HT-29 (cell line): ENCODE data around the gene TREH. TPM values are rescaled to one million over a fixed set of nuclear protein-coding genes. Genes with fewer than 3 reads are reported as not detected.

Experiments
- DNase-seq: peaks from one replicate; pipeline ENCODE4 v3.0.0-alpha.2; 2015; ENCODE audit warnings: low spot score
- total RNA-seq: library from RNA; depleted of rRNA; stranded (reverse); fragments of >200 nt; shearing (Covaris generic); gene quantifications from 2 replicates; pipeline ENCODE4 v1.2.3, GENCODE V29; 2014

The TREH gene
- total RNA-seq, 1 experiment from 2014 or later, result 0.05 TPM

GRCh38 chr11:118663902-118664301 is 15.5 kb downstream of the TREH start:
- DNase-seq, result no peak

GRCh38 chr11:118663381-118663780 is 16.1 kb downstream of the TREH start:
- DNase-seq, result no peak

DNA sequence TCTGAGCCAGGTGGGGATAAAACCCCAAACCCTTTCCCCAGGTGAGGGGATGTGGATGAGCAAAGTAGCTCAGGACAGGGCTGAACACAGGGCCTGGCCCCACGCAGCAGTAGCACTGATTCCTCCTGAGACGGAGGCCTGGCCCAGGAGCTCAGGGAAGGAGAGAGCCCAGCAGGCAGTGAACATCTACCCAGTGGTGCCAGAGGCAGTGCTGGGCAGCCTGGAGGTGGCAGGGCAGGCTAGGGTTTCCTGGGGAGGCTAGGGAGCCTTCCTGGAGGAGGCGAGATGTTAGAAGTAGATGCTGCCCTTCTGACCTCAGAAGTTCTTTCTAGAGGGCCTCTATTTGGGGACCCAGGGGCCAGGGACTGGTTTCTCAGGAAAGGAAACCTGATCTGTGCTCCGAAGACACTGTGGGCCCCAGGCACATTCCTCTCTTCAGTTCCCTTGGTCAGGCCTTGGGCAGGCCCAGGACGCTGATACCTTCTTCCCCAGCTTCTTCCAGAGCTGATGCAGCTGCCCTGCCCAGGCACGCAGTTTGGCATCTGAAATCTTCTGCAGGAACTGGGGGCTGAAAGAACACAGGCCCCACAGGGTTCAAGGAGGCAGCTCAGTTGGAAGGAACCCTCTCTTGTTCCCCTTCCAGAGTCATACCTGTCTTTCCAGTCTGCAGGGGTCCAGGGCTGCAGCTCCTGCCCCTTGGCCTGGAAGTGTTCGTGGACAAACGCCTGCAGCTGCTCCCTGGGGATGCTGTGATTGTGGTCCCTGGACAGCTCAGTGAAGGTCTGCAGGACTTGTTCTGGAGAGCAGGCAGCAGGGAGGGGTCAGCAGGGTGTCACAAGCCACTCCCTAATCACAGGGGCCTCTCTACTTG is 16.8 kb downstream of the TREH start:
- DNase-seq, result no peak

DNA sequence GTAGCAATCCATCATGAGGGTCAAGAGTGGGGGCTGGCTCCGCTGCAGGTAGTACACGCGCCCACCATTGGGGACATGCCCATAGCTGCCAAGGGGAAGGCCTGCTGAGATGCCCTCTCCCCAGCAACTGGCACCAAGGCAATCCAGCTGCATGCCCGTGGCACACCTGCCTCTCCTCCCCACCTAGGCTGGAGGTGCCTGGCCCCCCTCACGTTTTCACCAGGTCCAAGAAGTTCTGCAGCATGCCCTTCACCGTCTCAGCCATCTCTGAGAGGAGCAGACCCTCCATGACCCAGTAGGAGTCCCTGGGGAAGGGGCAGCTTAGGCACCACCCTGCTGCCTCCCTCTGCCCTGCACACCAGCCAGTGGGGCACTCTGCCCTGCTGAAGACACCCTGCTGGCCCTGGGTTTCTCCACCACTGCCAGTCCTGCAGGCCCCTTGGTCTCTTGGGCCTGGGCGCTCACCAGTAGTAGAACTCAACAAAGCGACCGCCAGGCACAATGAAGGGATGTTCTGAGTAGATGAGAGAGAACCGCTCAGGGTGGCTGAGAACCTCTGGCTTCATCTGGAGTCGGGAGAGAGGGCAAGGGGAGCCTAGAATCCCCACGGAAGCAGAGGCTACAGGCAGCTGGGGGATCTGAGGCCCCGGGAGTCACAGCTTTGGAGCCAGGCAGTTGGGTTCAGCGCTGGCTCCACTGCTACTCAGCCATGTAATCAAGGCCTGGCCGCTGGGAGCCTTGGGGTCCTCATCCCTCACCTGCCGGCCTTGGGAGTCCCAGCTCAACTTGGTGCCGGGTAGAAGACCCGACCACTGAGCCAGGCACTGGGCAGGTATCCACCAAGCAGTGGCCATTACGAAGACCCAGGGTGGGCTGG is 17.8 kb downstream of the TREH start:
- DNase-seq, result no peak

GRCh38 chr11:118660681-118661424 is 18.6 kb downstream of the TREH start:
- no peak for DNase-seq

- DNase-seq, result no peak
Measured at GRCh38 chr11:118659953-118660680, 19.3 kb downstream of the TREH start.

DNA sequence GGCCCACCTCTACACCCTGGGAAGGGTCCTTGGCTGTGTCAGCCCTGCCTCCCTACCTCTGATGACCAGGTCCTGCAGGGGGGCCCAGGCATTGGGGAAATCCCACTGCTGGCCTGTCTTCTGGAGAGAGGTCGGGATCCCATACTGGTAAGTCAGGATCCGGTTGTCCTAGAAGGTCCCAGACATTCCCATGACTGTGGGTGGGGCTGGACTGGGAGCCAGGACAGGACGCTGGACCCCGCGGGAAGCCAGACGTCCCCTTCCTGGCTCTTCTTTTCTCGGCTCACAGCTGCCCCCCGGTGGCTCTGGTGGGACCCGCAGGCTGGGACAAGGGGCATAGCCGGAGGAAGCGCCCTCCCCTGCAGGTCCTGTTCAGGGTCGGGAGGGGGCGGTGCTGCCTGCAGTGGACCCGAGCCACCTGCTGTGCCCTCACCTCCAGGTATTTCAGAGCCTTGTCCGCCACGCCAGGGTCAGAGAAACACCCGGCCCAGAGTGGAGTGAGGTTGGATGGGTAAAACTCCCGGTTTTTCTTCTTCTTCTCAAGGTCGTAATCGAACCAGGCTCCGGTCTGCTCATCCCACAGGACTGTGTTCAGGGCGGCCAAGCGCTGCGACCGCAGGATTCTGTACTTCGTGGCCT is 20.0 kb downstream of the TREH start:
- peak; percentile 94 for DNase-seq

DNA sequence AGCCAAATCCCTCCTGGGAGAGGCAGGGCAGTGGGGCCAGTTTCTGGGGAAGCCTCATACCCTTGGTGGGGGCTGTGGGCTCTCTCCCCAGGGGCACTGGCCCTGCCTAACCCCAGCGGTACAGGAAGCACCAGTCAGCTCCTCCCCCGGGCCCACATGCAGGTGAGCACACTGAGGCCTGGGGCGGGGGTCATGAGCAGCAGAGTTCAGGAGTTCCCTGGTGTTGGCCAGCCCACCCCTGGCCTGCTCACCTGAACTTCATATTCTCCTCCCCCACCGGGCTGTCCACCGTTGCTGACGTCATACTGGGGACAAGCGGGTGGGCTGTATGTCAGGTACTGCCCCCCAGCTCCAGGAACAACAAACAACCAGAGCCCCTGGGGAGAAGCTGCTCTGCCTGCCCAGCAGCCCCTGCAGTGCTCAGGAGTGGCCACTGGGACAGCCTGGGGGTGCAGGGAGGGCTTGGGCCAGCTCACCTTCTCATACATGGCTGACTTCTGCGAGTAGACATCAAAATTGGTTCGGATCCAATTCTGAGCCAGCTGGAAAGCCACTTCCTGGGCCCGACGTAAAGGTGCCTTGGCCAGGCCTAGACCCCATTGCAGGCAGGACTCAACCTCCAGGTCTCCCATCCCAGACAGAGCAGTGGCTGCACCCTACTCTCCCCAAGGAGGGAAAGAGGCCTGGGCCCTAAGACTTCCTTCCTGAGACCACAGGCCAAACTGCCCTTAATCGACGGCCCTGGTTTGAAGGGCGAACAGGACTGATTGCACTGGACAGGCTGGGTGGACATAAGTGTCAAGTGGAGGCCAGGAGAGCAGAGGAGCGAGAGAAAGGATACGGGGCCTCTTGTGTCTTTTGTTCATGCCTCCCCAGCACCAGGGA is 20.8 kb downstream of the TREH start:
- peak; percentile 50 for DNase-seq

GRCh38 chr11:118657709-118658428 is 21.6 kb downstream of the TREH start:
- no peak for DNase-seq

GRCh38 chr11:118657238-118657637 is 22.2 kb downstream of the TREH start:
- DNase-seq, result no peak

DNA sequence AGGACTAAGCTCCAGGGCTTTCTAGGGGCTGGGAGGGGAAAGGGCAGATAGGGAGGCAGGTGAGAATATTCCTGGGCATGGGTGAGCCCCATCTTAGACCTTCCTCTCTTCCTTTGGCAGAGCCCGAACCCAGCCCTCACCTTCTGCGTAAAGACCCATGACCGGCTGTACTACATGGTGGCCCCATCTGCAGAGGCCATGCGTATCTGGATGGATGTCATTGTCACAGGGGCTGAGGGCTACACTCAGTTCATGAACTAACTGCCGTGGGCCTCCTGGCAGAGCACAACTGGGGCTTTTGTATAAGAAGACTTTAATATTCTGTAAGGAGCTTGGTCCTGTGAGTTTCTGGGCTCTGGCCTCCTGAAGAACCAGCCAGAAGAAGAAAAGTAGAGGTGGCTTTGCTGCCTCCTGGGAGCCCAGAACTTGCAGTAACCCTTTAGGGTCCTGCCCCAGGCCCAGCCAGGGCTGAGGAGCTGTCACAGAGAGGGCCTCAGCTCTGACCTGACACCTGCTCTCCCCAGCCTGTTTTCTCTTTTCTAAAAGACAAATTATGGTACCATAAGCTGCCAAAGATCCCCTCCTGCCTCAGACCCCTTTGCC is 22.8 kb downstream of the TREH start:
- no peak for DNase-seq

DNA sequence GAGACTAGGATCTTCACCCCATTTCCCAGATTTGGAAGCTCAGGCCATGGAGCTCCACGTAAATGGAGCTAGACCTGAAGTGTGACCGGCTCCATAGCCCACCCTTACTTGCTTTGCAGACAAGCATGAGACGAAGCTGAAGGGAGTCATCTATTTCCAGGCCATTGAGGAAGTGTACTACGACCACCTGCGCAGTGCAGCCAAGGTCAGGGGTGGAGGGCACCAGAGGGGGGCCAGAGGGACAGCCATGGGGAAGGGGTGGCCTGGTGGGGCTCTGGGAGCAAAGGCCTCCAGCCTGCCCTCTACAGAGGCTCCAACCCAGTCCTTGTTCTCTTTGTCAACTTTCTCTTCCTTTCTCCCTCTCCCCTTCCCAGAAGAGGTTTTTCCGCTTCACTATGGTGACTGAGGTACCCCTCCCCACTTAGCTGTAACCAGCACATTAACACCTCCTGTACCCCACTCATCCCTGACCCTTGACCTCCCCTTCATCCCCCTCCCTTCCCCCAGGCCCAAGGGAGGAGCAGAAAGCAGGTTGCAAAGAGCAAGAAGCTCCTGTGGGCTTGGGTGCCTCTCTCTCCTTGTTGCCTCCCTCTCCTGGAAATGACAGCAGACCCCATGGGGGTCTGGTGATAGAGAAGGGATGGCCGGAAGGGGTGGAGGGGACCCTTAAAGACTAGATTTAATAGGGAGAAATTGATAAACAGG is 23.8 kb downstream of the TREH start:
- no peak for DNase-seq

DNA sequence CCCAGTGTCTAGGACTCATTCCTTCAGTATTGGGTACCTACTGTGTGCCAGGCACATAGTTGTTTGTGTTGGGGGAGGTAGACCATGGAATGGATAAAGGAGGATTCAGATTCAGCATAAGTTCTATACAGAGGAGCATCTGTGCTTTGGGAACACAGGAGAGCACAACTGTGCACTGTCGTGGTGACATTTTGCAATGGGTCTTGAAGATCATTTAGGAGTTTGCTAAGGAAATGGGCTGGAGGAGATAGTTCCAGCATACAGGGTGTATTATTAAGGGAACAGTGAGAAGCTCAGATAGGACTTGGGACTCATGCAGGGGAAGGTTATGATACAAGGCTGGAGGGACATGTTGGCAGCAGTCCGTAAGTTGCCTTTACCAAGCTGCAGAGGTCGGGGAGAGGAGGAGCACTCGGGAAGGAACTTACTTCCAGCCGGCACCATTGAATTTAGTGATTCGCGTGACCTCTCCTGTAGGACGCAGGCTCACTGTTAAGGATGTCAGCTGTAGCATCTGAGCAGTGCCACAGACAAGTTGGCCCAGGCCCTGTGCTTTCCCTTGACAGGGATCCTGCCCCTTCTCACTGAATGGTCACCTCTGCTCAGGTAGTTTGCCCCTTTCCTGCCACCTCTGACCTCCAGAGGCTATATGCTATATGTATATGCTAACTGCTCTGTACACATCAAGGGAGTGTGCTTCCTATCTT is 25.6 kb downstream of the TREH start:
- DNase-seq, result no peak

- DNase-seq, result no peak
Measured at GRCh38 chr11:118652681-118653181, 26.7 kb downstream of the TREH start.

GRCh38 chr11:118651820-118652219 is 27.6 kb downstream of the TREH start:
- DNase-seq, result no peak

GRCh38 chr11:118650366-118650765 is 29.1 kb downstream of the TREH start:
- DNase-seq, result no peak

DNA sequence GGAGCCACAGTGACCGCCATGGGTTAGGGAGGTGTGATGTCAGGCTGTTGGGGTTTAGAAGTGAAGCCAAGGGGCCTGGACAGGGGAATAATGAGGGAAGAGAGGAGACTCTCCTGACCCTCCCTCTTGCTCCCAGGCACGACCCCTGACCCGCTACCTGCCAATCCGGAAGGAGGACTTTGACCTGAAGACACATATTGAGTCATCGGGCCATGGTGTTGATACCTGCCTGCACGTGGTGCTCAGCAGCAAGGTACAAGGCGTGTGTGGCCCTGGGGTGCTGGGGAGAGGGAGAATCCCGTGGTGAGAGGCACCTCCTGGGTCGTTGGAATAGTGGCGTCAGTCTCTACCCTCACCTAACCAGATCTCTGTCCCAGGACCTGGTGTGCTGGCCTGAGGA is 29.5 kb downstream of the TREH start:
- no peak for DNase-seq
